Smooth muscle cell (in vitro differentiated cells): ENCODE measurements around the gene BMX. TPM values are rescaled to one million over a fixed set of nuclear protein-coding genes. Genes with fewer than 3 reads are reported as not detected.

ENCODE experiments used
- DNase-seq: peaks from one replicate; lab custom pipeline; 2025; ENCODE audit not compliant: unreplicated experiment; lab: John Stamatoyannopoulos, UW
- H2AFZ ChIP-seq: fragments of 200-600 bp; sonication (generic); 2 replicates; pipeline ENCODE4 v1.6.0; 2016; ENCODE audit warnings: antibody characterized with exemption, low read depth, mild to moderate bottlenecking
- H3F3A ChIP-seq: fragments of 200-600 bp; sonication (generic); 2 replicates; pipeline ENCODE4 v1.6.0; 2017; ENCODE audit warnings: antibody characterized with exemption, low read depth
- H3K27ac ChIP-seq: fragments of 200-600 bp; sonication (generic); 2 replicates; pipeline ENCODE4 v1.5.1; 2016; ENCODE audit warnings: low read depth, mild to moderate bottlenecking
- H3K27me3 ChIP-seq: fragments of 200-600 bp; sonication (generic); 2 replicates; pipeline ENCODE4 v1.6.1; 2016; ENCODE audit warnings: low read depth, mild to moderate bottlenecking
- H3K36me3 ChIP-seq: fragments of 200-600 bp; sonication (generic); 2 replicates; pipeline ENCODE4 v1.5.1; 2016; ENCODE audit warnings: low read depth
- H3K4me1 ChIP-seq: fragments of 200-600 bp; sonication (generic); 2 replicates; pipeline ENCODE4 v1.5.1; 2016; ENCODE audit warnings: low read depth
- H3K4me2 ChIP-seq: fragments of 200-600 bp; sonication (generic); 2 replicates; pipeline ENCODE4 v1.6.0; 2016; ENCODE audit warnings: mild to moderate bottlenecking
- H3K4me3 ChIP-seq: fragments of 200-600 bp; sonication (generic); 2 replicates; pipeline ENCODE4 v1.5.1; 2016; ENCODE audit warnings: mild to moderate bottlenecking
- H3K79me2 ChIP-seq: fragments of 200-600 bp; sonication (generic); 2 replicates; pipeline ENCODE4 v1.6.0; 2016; ENCODE audit warnings: low read depth, mild to moderate bottlenecking
- H3K9ac ChIP-seq: fragments of 200-600 bp; sonication (generic); 2 replicates; pipeline ENCODE4 v1.6.0; 2016; ENCODE audit warnings: low read depth
- H3K9me3 ChIP-seq: fragments of 200-600 bp; sonication (generic); replicated peaks from 2 replicates; pipeline ENCODE4 v1.5.1; 2016; ENCODE audit warnings: low read depth
- H4K20me1 ChIP-seq: fragments of 200-600 bp; sonication (generic); 2 replicates; pipeline ENCODE4 v1.6.0; 2016; ENCODE audit warnings: low read depth
- WGBS: methylation state at CpG from one replicate; pipeline ENCODE4 v1.1.7; 2016; ENCODE audit warnings: low lambda C conversion rate; 5-methylcytosine and 5-hydroxymethylcytosine counted together
- polyA plus RNA-seq: library from polyadenylated mRNA; unstranded; fragments of >200 nt; fragmentation: Nextera tagmentation; extraction: Ambion mirVana; gene quantifications from 2 replicates; pipeline ENCODE4 v1.2.1, GENCODE V29; 2016
- total RNA-seq: library from RNA; depleted of rRNA; stranded (reverse); fragments of >200 nt; gene quantifications from 2 replicates; pipeline ENCODE4 v1.2.3, GENCODE V29; 2014
- TF ChIP-seq, protein P1 (sequence below): fragments of 200-600 bp; sonication (generic); IDR thresholded peaks from 2 replicates; pipeline ENCODE4 v1.5.1; 2017; ENCODE audit warnings: borderline replicate concordance, mild to moderate bottlenecking, antibody characterized with exemption; ENCODE audit not compliant: insufficient read depth, poor library complexity, severe bottlenecking

The BMX gene
- total and polyA plus RNA-seq, 2 experiments from 2014 or later = not detected

- H3K9me3 ChIP-seq = no peaks in the 10 kb centered on the region
- no peaks in the 10 kb centered on the region for H3F3A ChIP-seq
- TF ChIP-seq, protein P1, sequence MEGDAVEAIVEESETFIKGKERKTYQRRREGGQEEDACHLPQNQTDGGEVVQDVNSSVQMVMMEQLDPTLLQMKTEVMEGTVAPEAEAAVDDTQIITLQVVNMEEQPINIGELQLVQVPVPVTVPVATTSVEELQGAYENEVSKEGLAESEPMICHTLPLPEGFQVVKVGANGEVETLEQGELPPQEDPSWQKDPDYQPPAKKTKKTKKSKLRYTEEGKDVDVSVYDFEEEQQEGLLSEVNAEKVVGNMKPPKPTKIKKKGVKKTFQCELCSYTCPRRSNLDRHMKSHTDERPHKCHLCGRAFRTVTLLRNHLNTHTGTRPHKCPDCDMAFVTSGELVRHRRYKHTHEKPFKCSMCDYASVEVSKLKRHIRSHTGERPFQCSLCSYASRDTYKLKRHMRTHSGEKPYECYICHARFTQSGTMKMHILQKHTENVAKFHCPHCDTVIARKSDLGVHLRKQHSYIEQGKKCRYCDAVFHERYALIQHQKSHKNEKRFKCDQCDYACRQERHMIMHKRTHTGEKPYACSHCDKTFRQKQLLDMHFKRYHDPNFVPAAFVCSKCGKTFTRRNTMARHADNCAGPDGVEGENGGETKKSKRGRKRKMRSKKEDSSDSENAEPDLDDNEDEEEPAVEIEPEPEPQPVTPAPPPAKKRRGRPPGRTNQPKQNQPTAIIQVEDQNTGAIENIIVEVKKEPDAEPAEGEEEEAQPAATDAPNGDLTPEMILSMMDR = no peak
- H3K27ac ChIP-seq = no peak overlapping the region
- H3K36me3 ChIP-seq = no peaks in the 10 kb centered on the region
- no peak for DNase-seq
- peaks cover 12% of the 10 kb centered on the region for H3K4me1 ChIP-seq
- H4K20me1 ChIP-seq = no peaks in the 10 kb centered on the region
- no peak overlapping the region for H3K4me3 ChIP-seq
- H3K9ac ChIP-seq = no peak overlapping the region
- no peak overlapping the region for H3K4me2 ChIP-seq
- H2AFZ ChIP-seq = no peak overlapping the region
- no peaks in the 10 kb centered on the region for H3K27me3 ChIP-seq
- WGBS = 92% methylated on average over 1 of the region's 1 CpG
- H3K79me2 ChIP-seq = no peaks in the 10 kb centered on the region
Measured at GRCh38 chrX:15567267-15567666, 66.7 kb downstream of the BMX start.

- Histone ChIP-seq H3K27me3 (no peaks in the 10 kb centered on the region), H3K36me3 (no peaks in the 10 kb centered on the region), H3K9ac (no peak overlapping the region), H3K4me1 (peaks cover 12% of the 10 kb centered on the region), H4K20me1 (no peaks in the 10 kb centered on the region), H3K4me3 (no peak overlapping the region), H3K27ac (no peak overlapping the region), H3F3A (no peaks in the 10 kb centered on the region), H3K9me3 (no peaks in the 10 kb centered on the region), H3K4me2 (no peak overlapping the region), H3K79me2 (no peaks in the 10 kb centered on the region), H2AFZ (peak overlapping the region; percentile 2)
- TF ChIP-seq, protein P1 = peak; percentile 56
- 60% methylated on average over 7 of the region's 7 CpGs for WGBS
- DNase-seq = no peak
Measured at GRCh38 chrX:15567886-15568616, 67.4 kb downstream of the BMX start.

GRCh38 chrX:15570145-15570544 is 69.5 kb downstream of the BMX start:
- 7% methylated on average over 1 of the region's 1 CpG for WGBS
- Histone ChIP-seq H3K36me3 (no peaks in the 10 kb centered on the region), H3F3A (peaks cover 3% of the 10 kb centered on the region), H4K20me1 (no peaks in the 10 kb centered on the region), H3K27me3 (no peaks in the 10 kb centered on the region), H3K9me3 (no peaks in the 10 kb centered on the region), H3K4me2 (peak overlapping the region; percentile 33), H3K79me2 (no peaks in the 10 kb centered on the region), H3K27ac (no peak overlapping the region), H2AFZ (peak overlapping the region; percentile 80), H3K4me1 (peaks cover 13% of the 10 kb centered on the region), H3K4me3 (no peak overlapping the region), H3K9ac (no peak overlapping the region)
- TF ChIP-seq, protein P1 = no peak
- DNase-seq = no peak

DNA sequence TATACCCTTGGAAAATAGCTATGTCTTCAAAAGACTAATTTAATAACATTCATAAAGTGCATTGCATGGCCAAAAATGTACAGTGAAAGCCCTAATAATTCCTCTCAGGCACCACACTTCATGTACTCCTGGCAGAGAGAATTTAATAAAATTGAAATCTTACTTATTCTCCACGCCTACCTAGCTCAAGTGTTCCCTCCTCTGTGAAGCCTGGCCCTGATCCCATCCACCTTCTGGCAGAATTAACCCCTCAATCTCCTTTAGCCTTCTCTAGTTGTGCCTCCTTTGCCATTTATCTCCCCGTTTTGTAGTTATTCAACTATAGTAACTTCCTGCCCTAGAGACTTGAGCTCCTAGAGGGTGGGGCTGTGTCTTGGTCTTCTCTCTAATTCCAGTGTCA is 73.4 kb downstream of the BMX start:
- TF ChIP-seq, protein P1 = no peak
- Histone ChIP-seq H3K4me3 (no peak overlapping the region), H3K27me3 (no peaks in the 10 kb centered on the region), H3K4me2 (no peak overlapping the region), H3F3A (peaks cover 8% of the 10 kb centered on the region), H3K4me1 (peaks cover 27% of the 10 kb centered on the region), H3K27ac (no peak overlapping the region), H2AFZ (peak overlapping the region; percentile 42), H4K20me1 (no peaks in the 10 kb centered on the region), H3K36me3 (no peaks in the 10 kb centered on the region), H3K9ac (no peak overlapping the region), H3K79me2 (no peaks in the 10 kb centered on the region), H3K9me3 (no peaks in the 10 kb centered on the region)
- no peak for DNase-seq
- WGBS = 81% methylated on average over 2 of the region's 2 CpGs
